ENCODE measurements around the gene POMGNT1.
A peak's percentile ranks its signal among the peaks of the same experiment; 100 is the strongest.

POMGNT1 gene

GRCh38 chr1:46193285-46193684 is 4.9 kb downstream of the POMGNT1 start:
- Histone ChIP-seq H3K9me3 (ENCODE audit: severe bottlenecking) (no peaks in the 10 kb centered on the region), H3K4me1 (ENCODE audit: insufficient read depth, poor library complexity, severe bottlenecking) (peaks cover 25% of the 10 kb centered on the region), H3K27me3 (ENCODE audit: insufficient read depth, poor library complexity, severe bottlenecking) (no peaks in the 10 kb centered on the region), H3K27ac (ENCODE audit: poor library complexity, severe bottlenecking) (no peak overlapping the region), H3K4me3 (ENCODE audit: severe bottlenecking) (no peak overlapping the region), H3K36me3 (ENCODE audit: low read depth) (peaks cover 84% of the 10 kb centered on the region)
- TF ChIP-seq, protein P1, sequence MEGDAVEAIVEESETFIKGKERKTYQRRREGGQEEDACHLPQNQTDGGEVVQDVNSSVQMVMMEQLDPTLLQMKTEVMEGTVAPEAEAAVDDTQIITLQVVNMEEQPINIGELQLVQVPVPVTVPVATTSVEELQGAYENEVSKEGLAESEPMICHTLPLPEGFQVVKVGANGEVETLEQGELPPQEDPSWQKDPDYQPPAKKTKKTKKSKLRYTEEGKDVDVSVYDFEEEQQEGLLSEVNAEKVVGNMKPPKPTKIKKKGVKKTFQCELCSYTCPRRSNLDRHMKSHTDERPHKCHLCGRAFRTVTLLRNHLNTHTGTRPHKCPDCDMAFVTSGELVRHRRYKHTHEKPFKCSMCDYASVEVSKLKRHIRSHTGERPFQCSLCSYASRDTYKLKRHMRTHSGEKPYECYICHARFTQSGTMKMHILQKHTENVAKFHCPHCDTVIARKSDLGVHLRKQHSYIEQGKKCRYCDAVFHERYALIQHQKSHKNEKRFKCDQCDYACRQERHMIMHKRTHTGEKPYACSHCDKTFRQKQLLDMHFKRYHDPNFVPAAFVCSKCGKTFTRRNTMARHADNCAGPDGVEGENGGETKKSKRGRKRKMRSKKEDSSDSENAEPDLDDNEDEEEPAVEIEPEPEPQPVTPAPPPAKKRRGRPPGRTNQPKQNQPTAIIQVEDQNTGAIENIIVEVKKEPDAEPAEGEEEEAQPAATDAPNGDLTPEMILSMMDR (IDR thresholded peaks at IDR 0.05; ENCODE audit: poor library complexity, severe bottlenecking): no peak
- DNase-seq (ENCODE audit: low spot score): no peak
- no peak for ATAC-seq (ENCODE audit: low read depth)

GRCh38 chr1:46192171-46192570 is 6.1 kb downstream of the POMGNT1 start:
- TF ChIP-seq, protein P1 (IDR thresholded peaks at IDR 0.05; ENCODE audit: poor library complexity, severe bottlenecking): no peak
- Histone ChIP-seq H3K4me3 (ENCODE audit: severe bottlenecking) (no peak overlapping the region), H3K36me3 (ENCODE audit: low read depth) (peaks cover 95% of the 10 kb centered on the region), H3K27ac (ENCODE audit: poor library complexity, severe bottlenecking) (peak overlapping the region; percentile 98), H3K4me1 (ENCODE audit: insufficient read depth, poor library complexity, severe bottlenecking) (peaks cover 29% of the 10 kb centered on the region), H3K9me3 (ENCODE audit: severe bottlenecking) (no peaks in the 10 kb centered on the region), H3K27me3 (ENCODE audit: insufficient read depth, poor library complexity, severe bottlenecking) (no peaks in the 10 kb centered on the region)
- DNase-seq (ENCODE audit: low spot score): no peak
- no peak for ATAC-seq (ENCODE audit: low read depth)

GRCh38 chr1:46191033-46191701 is 7.1 kb downstream of the POMGNT1 start:
- Histone ChIP-seq H3K27me3 (ENCODE audit: insufficient read depth, poor library complexity, severe bottlenecking) (no peaks in the 10 kb centered on the region), H3K27ac (ENCODE audit: poor library complexity, severe bottlenecking) (peak overlapping the region; percentile 98), H3K4me1 (ENCODE audit: insufficient read depth, poor library complexity, severe bottlenecking) (peaks cover 29% of the 10 kb centered on the region), H3K36me3 (ENCODE audit: low read depth) (peaks cover 89% of the 10 kb centered on the region), H3K9me3 (ENCODE audit: severe bottlenecking) (no peaks in the 10 kb centered on the region), H3K4me3 (ENCODE audit: severe bottlenecking) (no peak overlapping the region)
- DNase-seq (ENCODE audit: low spot score) (no peak), ATAC-seq (ENCODE audit: low read depth) (no peak)
- TF ChIP-seq, protein P1 (IDR thresholded peaks at IDR 0.05; ENCODE audit: poor library complexity, severe bottlenecking): no peak

DNA sequence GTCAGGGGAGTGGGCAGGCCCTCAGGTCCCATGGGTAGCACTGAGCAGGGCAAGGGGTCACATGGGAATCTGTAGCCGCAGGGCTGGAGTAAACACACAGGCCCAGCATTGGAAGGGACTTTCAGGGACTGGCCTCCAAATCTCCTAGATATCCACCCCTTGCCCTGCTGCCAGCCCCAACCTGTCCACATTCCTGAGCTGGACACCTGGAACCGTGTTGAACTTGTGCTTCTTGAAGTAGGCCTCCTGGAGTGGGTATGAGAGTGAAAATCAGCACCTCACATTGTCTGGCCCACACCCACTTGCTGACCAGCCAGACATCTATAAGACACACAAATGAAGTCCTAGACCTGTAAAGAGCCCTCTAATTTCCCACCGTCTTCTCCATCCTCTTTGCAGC is 7.7 kb downstream of the POMGNT1 start:
- Histone ChIP-seq H3K4me3 (ENCODE audit: severe bottlenecking) (no peak overlapping the region), H3K27ac (ENCODE audit: poor library complexity, severe bottlenecking) (peak overlapping the region; percentile 98), H3K4me1 (ENCODE audit: insufficient read depth, poor library complexity, severe bottlenecking) (peaks cover 29% of the 10 kb centered on the region), H3K27me3 (ENCODE audit: insufficient read depth, poor library complexity, severe bottlenecking) (no peaks in the 10 kb centered on the region), H3K9me3 (ENCODE audit: severe bottlenecking) (no peaks in the 10 kb centered on the region), H3K36me3 (ENCODE audit: low read depth) (peaks cover 86% of the 10 kb centered on the region)
- ATAC-seq (ENCODE audit: low read depth): peak; percentile 67
- TF ChIP-seq, protein P1 (IDR thresholded peaks at IDR 0.05; ENCODE audit: poor library complexity, severe bottlenecking): no peak
- DNase-seq (ENCODE audit: low spot score): no peak

DNA sequence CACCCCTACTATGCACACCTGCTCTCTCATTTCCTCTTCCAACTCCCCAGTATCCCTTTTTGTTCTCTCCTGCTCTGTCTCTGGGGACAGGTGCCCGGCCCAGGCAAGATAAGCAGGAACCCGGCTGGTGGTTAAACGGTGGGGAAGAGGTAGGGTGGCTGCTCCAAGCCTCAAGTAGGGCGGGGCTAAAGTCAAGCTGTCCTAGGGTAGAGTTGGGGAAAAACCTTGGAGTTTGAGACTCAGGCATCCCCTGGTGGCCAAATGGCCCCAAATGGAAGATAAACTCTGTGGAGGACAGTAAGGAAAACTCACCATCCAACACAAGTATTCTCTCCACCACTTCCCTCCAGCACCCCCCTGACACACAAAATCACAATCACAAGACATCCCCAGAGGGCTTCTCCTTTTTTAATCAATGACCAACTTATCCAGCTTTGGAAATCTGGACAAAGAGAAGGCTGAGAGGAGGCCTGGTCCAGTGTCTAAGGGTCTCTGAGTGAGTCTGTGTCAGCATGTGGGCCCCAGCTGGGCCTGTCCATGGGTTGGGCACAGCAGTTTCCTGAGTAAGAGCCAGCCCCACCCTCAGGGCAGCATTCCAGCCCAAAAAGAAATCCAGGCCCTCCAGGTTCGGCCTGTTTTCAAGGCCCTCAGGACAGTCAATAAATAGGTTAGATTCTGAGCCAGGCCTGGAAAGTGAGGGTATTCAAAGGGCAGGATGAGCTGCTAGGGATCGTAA is 9.8 kb downstream of the POMGNT1 start:
- peak overlapping the region; percentile 98 for H3K27ac ChIP-seq (ENCODE audit: poor library complexity, severe bottlenecking)
- no peak for DNase-seq (ENCODE audit: low spot score)
- peaks cover 84% of the 10 kb centered on the region for H3K36me3 ChIP-seq (ENCODE audit: low read depth)

More for the DNA sequence above, 9.8 kb downstream of the POMGNT1 start:
- no peaks in the 10 kb centered on the region for H3K9me3 ChIP-seq (ENCODE audit: severe bottlenecking)
- TF ChIP-seq, protein P1 (IDR thresholded peaks at IDR 0.05; ENCODE audit: poor library complexity, severe bottlenecking): peak; percentile 21
- H3K4me1 ChIP-seq (ENCODE audit: insufficient read depth, poor library complexity, severe bottlenecking): peaks cover 45% of the 10 kb centered on the region
- peak; percentile 43 for ATAC-seq (ENCODE audit: low read depth)
- no peaks in the 10 kb centered on the region for H3K27me3 ChIP-seq (ENCODE audit: insufficient read depth, poor library complexity, severe bottlenecking)
- no peak overlapping the region for H3K4me3 ChIP-seq (ENCODE audit: severe bottlenecking)
